HL-60 (cell line): ENCODE data around the gene AKAP8L.

Experiments used
- DNase-seq, 2 experiments: peaks; one replicate each; pipeline ENCODE4 v3.0.0-alpha.2; 2010 to 2020; ENCODE audit warnings: low read depth in 1 of 2, low spot score in 1 of 2
- H3K27ac ChIP-seq: fragments of 250-450 bp; sonication (Bioruptor Pico); replicated peaks from 2 replicates; pipeline ENCODE4 v1.5.1; 2020; ENCODE audit warnings: mild to moderate bottlenecking, moderate library complexity
- H3K27me3 ChIP-seq: fragments of 250-450 bp; sonication (Bioruptor Pico); 2 replicates; pipeline ENCODE4 v1.5.1; 2021; ENCODE audit warnings: mild to moderate bottlenecking, moderate library complexity; ENCODE audit not compliant: insufficient read depth, poor library complexity, severe bottlenecking
- H3K4me3 ChIP-seq: replicated peaks from 2 replicates; pipeline ENCODE4 v1.5.1; 2011; ENCODE audit warnings: mild to moderate bottlenecking, control low read depth, low read length; ENCODE audit not compliant: insufficient read depth
- GABPA ChIP-seq: IDR thresholded peaks from 2 replicates; pipeline ENCODE4 v1.6.1; 2012; ENCODE audit warnings: low read depth
- POLR2AphosphoS5 ChIP-seq: IDR thresholded peaks from 2 replicates; pipeline ENCODE4 v1.6.1; 2012; ENCODE audit warnings: low read depth
- SPI1 ChIP-seq: IDR thresholded peaks from 2 replicates; pipeline ENCODE4 v1.6.1; 2012; ENCODE audit warnings: low read depth, mild to moderate bottlenecking, borderline replicate concordance
- TF ChIP-seq, protein P1 (sequence below): IDR thresholded peaks from one replicate; pipeline ENCODE4 v1.5.1; 2011; ENCODE audit warnings: low read length, control low read depth, inconsistent platforms; ENCODE audit not compliant: insufficient read depth
- TF ChIP-seq, protein P2 (sequence below): IDR thresholded peaks from 2 replicates; pipeline ENCODE4 v1.6.1; 2012; ENCODE audit warnings: low read depth; ENCODE audit not compliant: insufficient replicate concordance

Gene AKAP8L

DNA sequence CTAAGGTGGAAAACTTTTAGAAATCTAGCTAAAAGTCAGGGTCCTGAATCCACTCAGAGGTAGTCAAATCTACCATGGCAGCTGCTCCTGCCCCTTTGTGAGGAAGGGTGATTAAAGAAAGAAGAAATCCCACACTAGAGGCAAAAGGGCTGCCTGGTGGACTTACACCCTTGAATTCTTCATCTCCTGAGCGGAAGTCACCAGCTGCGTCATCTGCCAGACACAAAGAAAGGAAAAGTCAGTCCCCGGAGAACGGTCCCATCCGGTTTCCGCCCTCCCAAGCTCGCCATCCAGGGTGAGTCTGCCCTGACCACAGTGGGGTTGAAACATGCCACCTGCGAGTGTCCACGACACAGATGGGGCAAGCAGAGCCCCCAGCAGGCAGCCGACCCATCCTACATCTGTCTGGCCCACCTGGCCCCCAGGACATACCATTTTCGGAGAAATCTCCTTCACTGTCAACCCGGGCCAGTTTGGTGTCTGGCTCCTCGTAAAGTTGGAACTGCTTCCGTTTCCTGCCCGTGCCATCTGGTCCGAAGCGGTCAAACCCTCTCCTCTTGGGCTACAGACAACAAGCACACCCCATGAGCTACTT, 46.9 kb downstream of the AKAP8L start:
- TF ChIP-seq, protein P1, sequence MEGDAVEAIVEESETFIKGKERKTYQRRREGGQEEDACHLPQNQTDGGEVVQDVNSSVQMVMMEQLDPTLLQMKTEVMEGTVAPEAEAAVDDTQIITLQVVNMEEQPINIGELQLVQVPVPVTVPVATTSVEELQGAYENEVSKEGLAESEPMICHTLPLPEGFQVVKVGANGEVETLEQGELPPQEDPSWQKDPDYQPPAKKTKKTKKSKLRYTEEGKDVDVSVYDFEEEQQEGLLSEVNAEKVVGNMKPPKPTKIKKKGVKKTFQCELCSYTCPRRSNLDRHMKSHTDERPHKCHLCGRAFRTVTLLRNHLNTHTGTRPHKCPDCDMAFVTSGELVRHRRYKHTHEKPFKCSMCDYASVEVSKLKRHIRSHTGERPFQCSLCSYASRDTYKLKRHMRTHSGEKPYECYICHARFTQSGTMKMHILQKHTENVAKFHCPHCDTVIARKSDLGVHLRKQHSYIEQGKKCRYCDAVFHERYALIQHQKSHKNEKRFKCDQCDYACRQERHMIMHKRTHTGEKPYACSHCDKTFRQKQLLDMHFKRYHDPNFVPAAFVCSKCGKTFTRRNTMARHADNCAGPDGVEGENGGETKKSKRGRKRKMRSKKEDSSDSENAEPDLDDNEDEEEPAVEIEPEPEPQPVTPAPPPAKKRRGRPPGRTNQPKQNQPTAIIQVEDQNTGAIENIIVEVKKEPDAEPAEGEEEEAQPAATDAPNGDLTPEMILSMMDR, result no peak
- TF ChIP-seq GABPA, result no peak
- no peak for TF ChIP-seq POLR2AphosphoS5
- DNase-seq, result no peak
- Histone ChIP-seq H3K27me3 (no peaks in the 10 kb centered on the region), H3K27ac (no peak overlapping the region), H3K4me3 (no peak overlapping the region)

DNA sequence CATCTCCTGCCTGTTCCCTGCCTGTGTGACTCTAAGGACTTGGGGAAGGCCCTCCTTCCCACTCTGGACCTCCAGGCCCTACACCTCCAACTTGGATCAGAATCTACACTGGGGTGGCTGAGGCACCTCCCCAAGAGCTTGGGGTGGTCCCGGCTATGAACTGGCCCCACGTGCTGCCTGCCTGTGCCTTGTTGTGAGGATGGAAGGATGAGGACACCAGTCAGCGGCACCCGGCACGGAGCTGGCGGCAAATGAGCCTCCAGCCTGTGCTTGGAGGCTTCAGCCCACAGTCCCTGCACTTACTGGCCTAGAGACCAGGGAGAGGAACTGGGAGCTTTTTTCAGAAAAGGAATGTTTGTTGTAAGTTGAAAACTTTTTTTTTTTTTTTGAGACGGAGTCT, 47.7 kb downstream of the AKAP8L start:
- H3K27ac ChIP-seq, result no peak overlapping the region
- no peak overlapping the region for H3K4me3 ChIP-seq
- TF ChIP-seq POLR2AphosphoS5 (no peak), SPI1 (no peak)
- TF ChIP-seq, protein P1, result no peak
- H3K27me3 ChIP-seq, result no peaks in the 10 kb centered on the region
- DNase-seq, result no peak

DNA sequence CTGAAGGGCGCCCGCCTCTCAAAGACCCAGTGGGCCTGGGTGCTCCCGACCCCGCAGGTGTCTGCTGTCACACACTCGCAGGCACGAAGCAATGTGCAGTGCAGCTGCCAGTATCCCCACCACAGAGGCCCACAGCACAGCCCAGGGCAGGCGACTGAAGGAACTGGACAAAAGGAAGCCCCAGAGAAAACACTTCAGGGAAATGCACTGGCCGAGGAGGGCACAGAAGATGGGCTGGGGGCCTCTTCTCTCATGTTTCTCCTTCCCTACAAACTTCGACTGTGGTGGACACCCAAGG, 49.2 kb downstream of the AKAP8L start:
- DNase-seq, result no peak
- Histone ChIP-seq H3K4me3 (no peak overlapping the region), H3K27me3 (no peaks in the 10 kb centered on the region), H3K27ac (no peak overlapping the region)
- TF ChIP-seq POLR2AphosphoS5, result no peak
- no peak for TF ChIP-seq GABPA
- TF ChIP-seq, protein P1, result no peak
- TF ChIP-seq SPI1, result no peak
- TF ChIP-seq, protein P2, sequence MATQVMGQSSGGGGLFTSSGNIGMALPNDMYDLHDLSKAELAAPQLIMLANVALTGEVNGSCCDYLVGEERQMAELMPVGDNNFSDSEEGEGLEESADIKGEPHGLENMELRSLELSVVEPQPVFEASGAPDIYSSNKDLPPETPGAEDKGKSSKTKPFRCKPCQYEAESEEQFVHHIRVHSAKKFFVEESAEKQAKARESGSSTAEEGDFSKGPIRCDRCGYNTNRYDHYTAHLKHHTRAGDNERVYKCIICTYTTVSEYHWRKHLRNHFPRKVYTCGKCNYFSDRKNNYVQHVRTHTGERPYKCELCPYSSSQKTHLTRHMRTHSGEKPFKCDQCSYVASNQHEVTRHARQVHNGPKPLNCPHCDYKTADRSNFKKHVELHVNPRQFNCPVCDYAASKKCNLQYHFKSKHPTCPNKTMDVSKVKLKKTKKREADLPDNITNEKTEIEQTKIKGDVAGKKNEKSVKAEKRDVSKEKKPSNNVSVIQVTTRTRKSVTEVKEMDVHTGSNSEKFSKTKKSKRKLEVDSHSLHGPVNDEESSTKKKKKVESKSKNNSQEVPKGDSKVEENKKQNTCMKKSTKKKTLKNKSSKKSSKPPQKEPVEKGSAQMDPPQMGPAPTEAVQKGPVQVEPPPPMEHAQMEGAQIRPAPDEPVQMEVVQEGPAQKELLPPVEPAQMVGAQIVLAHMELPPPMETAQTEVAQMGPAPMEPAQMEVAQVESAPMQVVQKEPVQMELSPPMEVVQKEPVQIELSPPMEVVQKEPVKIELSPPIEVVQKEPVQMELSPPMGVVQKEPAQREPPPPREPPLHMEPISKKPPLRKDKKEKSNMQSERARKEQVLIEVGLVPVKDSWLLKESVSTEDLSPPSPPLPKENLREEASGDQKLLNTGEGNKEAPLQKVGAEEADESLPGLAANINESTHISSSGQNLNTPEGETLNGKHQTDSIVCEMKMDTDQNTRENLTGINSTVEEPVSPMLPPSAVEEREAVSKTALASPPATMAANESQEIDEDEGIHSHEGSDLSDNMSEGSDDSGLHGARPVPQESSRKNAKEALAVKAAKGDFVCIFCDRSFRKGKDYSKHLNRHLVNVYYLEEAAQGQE, result no peak

DNA sequence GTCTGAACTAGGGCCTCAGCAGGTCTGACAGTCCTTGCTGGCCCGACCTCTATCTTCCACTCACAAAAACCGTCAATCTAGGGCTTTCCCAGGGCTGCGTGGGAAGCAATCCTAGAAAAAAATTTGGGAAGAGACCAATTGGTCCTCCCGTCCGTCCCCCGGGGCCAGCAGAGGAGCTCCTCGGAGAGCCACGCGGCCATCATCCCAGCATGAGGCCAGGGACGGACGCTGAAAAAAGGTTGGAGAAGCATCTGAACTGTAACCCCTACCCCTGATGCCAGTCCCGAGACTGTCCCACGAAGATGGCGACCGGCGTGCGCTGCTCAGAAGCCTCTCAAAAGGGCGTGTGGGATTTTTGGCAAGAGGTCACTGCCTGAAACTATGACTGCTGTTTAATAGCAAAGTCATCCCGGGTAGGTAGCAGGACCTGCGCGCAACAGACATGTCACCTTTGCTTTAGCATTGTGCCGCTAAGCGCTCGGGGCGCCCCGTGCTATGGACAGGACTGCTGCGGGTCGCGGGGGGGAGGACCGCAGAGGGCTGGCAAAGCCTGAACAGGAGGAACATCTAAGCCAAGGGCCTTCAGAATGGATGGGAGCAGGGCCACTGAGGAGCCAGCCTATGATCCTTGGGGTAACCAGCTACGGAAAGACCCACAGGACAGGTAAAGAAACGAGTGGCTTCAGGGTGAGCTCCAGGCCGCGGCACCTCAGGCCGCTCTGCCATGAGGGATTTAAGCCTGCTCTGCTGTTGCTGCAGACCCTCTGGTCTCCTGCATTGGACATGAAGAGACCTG, 49.8 kb downstream of the AKAP8L start:
- H3K4me3 ChIP-seq, result no peak overlapping the region
- no peak for TF ChIP-seq GABPA
- TF ChIP-seq, protein P2, result no peak
- TF ChIP-seq, protein P1, result no peak
- no peak for TF ChIP-seq SPI1
- TF ChIP-seq POLR2AphosphoS5, result no peak
- no peak for DNase-seq
- no peak overlapping the region for H3K27ac ChIP-seq
- no peaks in the 10 kb centered on the region for H3K27me3 ChIP-seq
